Smooth muscle cell (in vitro differentiated cells): Measurements from ENCODE around the gene NXPE4. TPM values are rescaled to one million over a fixed set of nuclear protein-coding genes. Genes with fewer than 3 reads are reported as not detected.
"Not testable (repeated sequence)": the region's sequence is repeated elsewhere in the genome, so short reads cannot be mapped to it uniquely, and the experiment has no call there.

Experiments
- DNase-seq: peaks from one replicate; lab custom pipeline; 2025; ENCODE audit not compliant: unreplicated experiment; lab: John Stamatoyannopoulos, UW
- H2AFZ ChIP-seq: fragments of 200-600 bp; sonication (generic); 2 replicates; pipeline ENCODE4 v1.6.0; 2016; ENCODE audit warnings: antibody characterized with exemption, low read depth, mild to moderate bottlenecking
- H3F3A ChIP-seq: fragments of 200-600 bp; sonication (generic); 2 replicates; pipeline ENCODE4 v1.6.0; 2017; ENCODE audit warnings: antibody characterized with exemption, low read depth
- H3K27ac ChIP-seq: fragments of 200-600 bp; sonication (generic); 2 replicates; pipeline ENCODE4 v1.5.1; 2016; ENCODE audit warnings: low read depth, mild to moderate bottlenecking
- H3K27me3 ChIP-seq: fragments of 200-600 bp; sonication (generic); 2 replicates; pipeline ENCODE4 v1.6.1; 2016; ENCODE audit warnings: low read depth, mild to moderate bottlenecking
- H3K36me3 ChIP-seq: fragments of 200-600 bp; sonication (generic); 2 replicates; pipeline ENCODE4 v1.5.1; 2016; ENCODE audit warnings: low read depth
- H3K4me1 ChIP-seq: fragments of 200-600 bp; sonication (generic); 2 replicates; pipeline ENCODE4 v1.5.1; 2016; ENCODE audit warnings: low read depth
- H3K4me2 ChIP-seq: fragments of 200-600 bp; sonication (generic); 2 replicates; pipeline ENCODE4 v1.6.0; 2016; ENCODE audit warnings: mild to moderate bottlenecking
- H3K4me3 ChIP-seq: fragments of 200-600 bp; sonication (generic); 2 replicates; pipeline ENCODE4 v1.5.1; 2016; ENCODE audit warnings: mild to moderate bottlenecking
- H3K79me2 ChIP-seq: fragments of 200-600 bp; sonication (generic); 2 replicates; pipeline ENCODE4 v1.6.0; 2016; ENCODE audit warnings: low read depth, mild to moderate bottlenecking
- H3K9ac ChIP-seq: fragments of 200-600 bp; sonication (generic); 2 replicates; pipeline ENCODE4 v1.6.0; 2016; ENCODE audit warnings: low read depth
- H3K9me3 ChIP-seq: fragments of 200-600 bp; sonication (generic); replicated peaks from 2 replicates; pipeline ENCODE4 v1.5.1; 2016; ENCODE audit warnings: low read depth
- H4K20me1 ChIP-seq: fragments of 200-600 bp; sonication (generic); 2 replicates; pipeline ENCODE4 v1.6.0; 2016; ENCODE audit warnings: low read depth
- CTCF ChIP-seq: fragments of 200-600 bp; sonication (generic); IDR thresholded peaks from 2 replicates; pipeline ENCODE4 v1.5.1; 2017; ENCODE audit warnings: borderline replicate concordance, mild to moderate bottlenecking, antibody characterized with exemption; ENCODE audit not compliant: insufficient read depth, poor library complexity, severe bottlenecking
- WGBS: methylation state at CpG from one replicate; pipeline ENCODE4 v1.1.7; 2016; ENCODE audit warnings: low lambda C conversion rate; 5-methylcytosine and 5-hydroxymethylcytosine counted together
- polyA plus RNA-seq: library from polyadenylated mRNA; unstranded; fragments of >200 nt; fragmentation: Nextera tagmentation; extraction: Ambion mirVana; gene quantifications from 2 replicates; pipeline ENCODE4 v1.2.1, GENCODE V29; 2016
- total RNA-seq: library from RNA; depleted of rRNA; stranded (reverse); fragments of >200 nt; gene quantifications from 2 replicates; pipeline ENCODE4 v1.2.3, GENCODE V29; 2014

The NXPE4 gene
- total and polyA plus RNA-seq, 2 experiments from 2014 or later, result not detected

DNA sequence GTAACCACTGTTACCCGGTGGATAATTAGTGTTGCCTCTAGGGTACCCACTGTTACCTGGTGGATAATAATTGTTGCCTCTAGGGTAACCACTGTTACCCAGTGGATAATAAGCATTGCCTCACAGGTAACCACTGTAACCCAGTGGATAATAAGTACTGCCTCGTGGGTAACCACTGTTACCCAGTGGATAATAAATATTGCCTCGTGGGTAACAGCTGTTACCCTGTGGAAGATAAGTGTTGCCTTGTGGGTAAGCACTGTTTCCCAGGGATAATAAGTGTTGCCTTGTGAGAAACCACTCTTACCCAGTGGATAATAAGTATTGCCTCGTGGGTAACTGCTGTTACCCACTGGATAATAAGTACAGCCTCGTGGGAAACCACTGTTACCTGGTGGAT lies 9.3 kb upstream of the NXPE4 start:
- Histone ChIP-seq H3K36me3 (no peaks in the 10 kb centered on the region), H3K27me3 (no peaks in the 10 kb centered on the region), H3K79me2 (no peaks in the 10 kb centered on the region), H3K4me2 (no peak overlapping the region), H2AFZ (no peak overlapping the region), H3K9ac (no peak overlapping the region), H3K4me1 (no peaks in the 10 kb centered on the region), H4K20me1 (no peaks in the 10 kb centered on the region), H3K27ac (no peak overlapping the region), H3F3A (no peaks in the 10 kb centered on the region), H3K4me3 (no peak overlapping the region), H3K9me3 (no peaks in the 10 kb centered on the region)
- WGBS, result 90% methylated on average over 5 of the region's 5 CpGs
- TF ChIP-seq CTCF, result no peak
- DNase-seq, result no peak

GRCh38 chr11:114604179-114604813 lies 8.7 kb upstream of the NXPE4 start:
- H3K9ac ChIP-seq, result no peak overlapping the region
- no peaks in the 10 kb centered on the region for H3K9me3 ChIP-seq
- H3K27me3 ChIP-seq, result no peaks in the 10 kb centered on the region
- DNase-seq, result no peak
- H4K20me1 ChIP-seq, result no peaks in the 10 kb centered on the region
- no peak overlapping the region for H3K27ac ChIP-seq
- TF ChIP-seq CTCF, result no peak
- no peaks in the 10 kb centered on the region for H3F3A ChIP-seq
- no peak overlapping the region for H3K4me3 ChIP-seq
- no peaks in the 10 kb centered on the region for H3K79me2 ChIP-seq
- no peak overlapping the region for H3K4me2 ChIP-seq
- H2AFZ ChIP-seq, result no peak overlapping the region
- H3K36me3 ChIP-seq, result no peaks in the 10 kb centered on the region
- no peaks in the 10 kb centered on the region for H3K4me1 ChIP-seq
- WGBS, result 93% methylated on average over 13 of the region's 13 CpGs

DNA sequence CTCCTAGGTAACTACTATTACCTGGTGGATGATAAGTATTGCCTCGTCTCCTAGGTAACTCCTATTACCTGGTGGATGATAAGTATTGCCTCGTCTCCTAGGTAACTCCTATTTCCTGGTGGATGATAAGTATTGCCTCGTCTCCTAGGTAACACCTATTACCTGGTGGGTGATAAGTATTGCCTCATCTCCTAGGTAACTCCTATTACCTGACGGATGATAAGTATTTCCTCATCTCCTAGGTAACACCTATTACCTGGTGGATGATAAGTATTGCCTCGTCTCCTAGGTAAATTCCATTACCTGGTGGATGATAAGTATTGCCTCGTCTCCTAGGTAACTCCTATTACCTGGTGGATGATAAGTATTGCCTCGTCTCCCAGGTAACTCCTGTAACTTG lies 7.6 kb upstream of the NXPE4 start:
- H3K4me1 ChIP-seq, DNase-seq, H3F3A ChIP-seq, H3K4me3 ChIP-seq, H3K9ac ChIP-seq, H3K27ac ChIP-seq, H3K27me3 ChIP-seq, H3K79me2 ChIP-seq, H3K4me2 ChIP-seq, H3K36me3 ChIP-seq, H3K9me3 ChIP-seq, H2AFZ ChIP-seq, H4K20me1 ChIP-seq: not testable (repeated sequence)
- WGBS, result 94% methylated on average over 7 of the region's 7 CpGs

- no peak overlapping the region for H3K4me3 ChIP-seq
- no peak overlapping the region for H3K9ac ChIP-seq
- DNase-seq, result no peak
- no peaks in the 10 kb centered on the region for H3F3A ChIP-seq
- 92% methylated on average over 1 of the region's 1 CpG for WGBS
- H3K9me3 ChIP-seq, result no peaks in the 10 kb centered on the region
- H3K27ac ChIP-seq, result no peak overlapping the region
- no peak overlapping the region for H3K4me2 ChIP-seq
- no peaks in the 10 kb centered on the region for H3K27me3 ChIP-seq
- no peak overlapping the region for H2AFZ ChIP-seq
- no peaks in the 10 kb centered on the region for H4K20me1 ChIP-seq
- TF ChIP-seq CTCF, result no peak
- H3K36me3 ChIP-seq, result no peaks in the 10 kb centered on the region
- no peaks in the 10 kb centered on the region for H3K4me1 ChIP-seq
- no peaks in the 10 kb centered on the region for H3K79me2 ChIP-seq
These were observed 2.9 kb upstream of the NXPE4 start for GRCh38 chr11:114598461-114598860.
